AG04450 (cell line): ENCODE results near the gene PIMREG. TPM values are rescaled to one million over a fixed set of nuclear protein-coding genes. Genes with fewer than 3 reads are reported as not detected.

Source experiments
- CTCF ChIA-PET: fragments of 300-600, 350-600 bp; formaldehyde crosslinking; extraction: SDS; loops from one replicate; lab custom pipeline; 2022; ENCODE audit warnings: antibody characterized with exemption, inconsistent platforms; lab: Charles Lee
- POLR2A ChIA-PET: fragments of 350-600 bp; formaldehyde crosslinking; extraction: SDS; loops from one replicate; lab custom pipeline; 2021; ENCODE audit warnings: antibody characterized with exemption, inconsistent platforms; lab: Yijun Ruan, JAX
- DNase-seq: peaks from one replicate; pipeline ENCODE4 v3.0.0-alpha.2; 2011; ENCODE audit warnings: low read depth, low spot score
- H3K27ac ChIP-seq: one replicate; pipeline ENCODE4 v1.5.1; 2012; ENCODE audit warnings: low read depth, low read length, control low read depth
- H3K27me3 ChIP-seq: one replicate; pipeline ENCODE4 v1.6.0; 2012; ENCODE audit warnings: low read length; ENCODE audit not compliant: control insufficient read depth, insufficient read depth
- H3K4me3 ChIP-seq: 2 replicates; pipeline ENCODE4 v1.5.1; 2011; ENCODE audit warnings: mild to moderate bottlenecking, low read depth, low read length, control low read depth
- H3K9me3 ChIP-seq: 2 replicates; pipeline ENCODE4 v1.5.1; 2012; ENCODE audit warnings: low read length; ENCODE audit not compliant: control insufficient read depth, insufficient read depth
- polyA plus RNA-seq: library from polyadenylated mRNA; depleted of rRNA; stranded (reverse); fragments of >200 nt; gene quantifications from 2 replicates; pipeline ENCODE4 v1.2.3, GENCODE V29; 2011
- TF ChIP-seq, protein P1 (sequence below): IDR thresholded peaks from 2 replicates; pipeline ENCODE4 v1.5.1; 2011; ENCODE audit warnings: low read depth, low read length, control low read depth, inconsistent platforms

Gene PIMREG
- polyA plus RNA-seq, 1 experiment, result 7.0 TPM

DNA sequence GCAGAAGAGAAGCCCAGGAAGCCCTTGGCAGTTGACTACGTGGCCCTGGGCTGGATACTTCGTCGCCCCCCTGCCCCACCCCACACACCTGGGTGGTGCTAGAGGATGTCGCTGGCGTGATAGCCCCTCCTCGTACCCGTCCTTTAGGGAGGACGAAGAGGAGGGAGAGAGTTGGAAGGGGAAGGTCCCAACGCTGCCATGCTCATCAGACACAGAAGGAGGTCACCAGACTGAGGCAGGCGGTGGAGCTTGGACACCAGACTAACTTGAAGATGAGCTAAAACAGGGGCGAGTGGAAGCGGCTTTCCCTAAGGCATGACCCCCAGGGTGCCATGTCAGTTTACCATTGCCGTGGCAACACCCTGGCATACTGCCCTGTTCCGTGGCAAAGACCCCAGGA, 20.3 kb upstream of the PIMREG start:
- Histone ChIP-seq H3K9me3 (no peaks in the 10 kb centered on the region), H3K27me3 (peaks cover 12% of the 10 kb centered on the region), H3K27ac (no peak overlapping the region), H3K4me3 (no peak overlapping the region)
- DNase-seq, result no peak
- CTCF ChIA-PET, result interaction anchor here (0.6 to 6.7 kb wide), 6 partner anchors 9 to 838 kb away, joined by 3 to 90 read pairs (median 6); no protein-coding TSS in a partner anchor
- TF ChIP-seq, protein P1, sequence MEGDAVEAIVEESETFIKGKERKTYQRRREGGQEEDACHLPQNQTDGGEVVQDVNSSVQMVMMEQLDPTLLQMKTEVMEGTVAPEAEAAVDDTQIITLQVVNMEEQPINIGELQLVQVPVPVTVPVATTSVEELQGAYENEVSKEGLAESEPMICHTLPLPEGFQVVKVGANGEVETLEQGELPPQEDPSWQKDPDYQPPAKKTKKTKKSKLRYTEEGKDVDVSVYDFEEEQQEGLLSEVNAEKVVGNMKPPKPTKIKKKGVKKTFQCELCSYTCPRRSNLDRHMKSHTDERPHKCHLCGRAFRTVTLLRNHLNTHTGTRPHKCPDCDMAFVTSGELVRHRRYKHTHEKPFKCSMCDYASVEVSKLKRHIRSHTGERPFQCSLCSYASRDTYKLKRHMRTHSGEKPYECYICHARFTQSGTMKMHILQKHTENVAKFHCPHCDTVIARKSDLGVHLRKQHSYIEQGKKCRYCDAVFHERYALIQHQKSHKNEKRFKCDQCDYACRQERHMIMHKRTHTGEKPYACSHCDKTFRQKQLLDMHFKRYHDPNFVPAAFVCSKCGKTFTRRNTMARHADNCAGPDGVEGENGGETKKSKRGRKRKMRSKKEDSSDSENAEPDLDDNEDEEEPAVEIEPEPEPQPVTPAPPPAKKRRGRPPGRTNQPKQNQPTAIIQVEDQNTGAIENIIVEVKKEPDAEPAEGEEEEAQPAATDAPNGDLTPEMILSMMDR, result no peak
- POLR2A ChIA-PET, result no interaction called here

DNA sequence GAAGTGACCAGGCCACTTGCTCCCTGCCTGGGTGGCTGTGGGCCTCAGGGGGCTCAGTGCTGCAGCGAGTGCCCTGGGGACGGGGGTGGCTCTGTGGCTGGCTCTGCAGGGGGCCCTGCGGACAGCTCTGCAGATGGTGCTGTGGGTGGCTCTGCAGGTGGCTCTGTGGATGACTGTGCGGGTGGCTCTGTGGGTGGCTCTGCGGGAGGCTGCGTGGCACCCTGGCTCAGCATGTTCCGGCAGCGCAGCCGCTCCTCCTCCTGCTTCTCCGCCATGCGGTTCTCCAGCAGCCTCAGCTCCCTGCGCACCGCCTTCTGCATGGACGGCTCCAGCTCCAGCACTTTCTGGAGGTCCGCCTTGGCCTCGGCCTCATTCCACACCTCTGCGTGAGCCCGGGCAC, 18.8 kb upstream of the PIMREG start:
- Histone ChIP-seq H3K27me3 (peaks cover 6% of the 10 kb centered on the region), H3K4me3 (no peak overlapping the region), H3K9me3 (no peaks in the 10 kb centered on the region), H3K27ac (no peak overlapping the region)
- no peak for DNase-seq
- POLR2A ChIA-PET, result no interaction called here
- CTCF ChIA-PET, result interaction anchor here (0.8 to 6.7 kb wide), 4 partner anchors 11 to 837 kb away, joined by 3 to 90 read pairs (median 20); no protein-coding TSS in a partner anchor
- TF ChIP-seq, protein P1, result no peak

DNA sequence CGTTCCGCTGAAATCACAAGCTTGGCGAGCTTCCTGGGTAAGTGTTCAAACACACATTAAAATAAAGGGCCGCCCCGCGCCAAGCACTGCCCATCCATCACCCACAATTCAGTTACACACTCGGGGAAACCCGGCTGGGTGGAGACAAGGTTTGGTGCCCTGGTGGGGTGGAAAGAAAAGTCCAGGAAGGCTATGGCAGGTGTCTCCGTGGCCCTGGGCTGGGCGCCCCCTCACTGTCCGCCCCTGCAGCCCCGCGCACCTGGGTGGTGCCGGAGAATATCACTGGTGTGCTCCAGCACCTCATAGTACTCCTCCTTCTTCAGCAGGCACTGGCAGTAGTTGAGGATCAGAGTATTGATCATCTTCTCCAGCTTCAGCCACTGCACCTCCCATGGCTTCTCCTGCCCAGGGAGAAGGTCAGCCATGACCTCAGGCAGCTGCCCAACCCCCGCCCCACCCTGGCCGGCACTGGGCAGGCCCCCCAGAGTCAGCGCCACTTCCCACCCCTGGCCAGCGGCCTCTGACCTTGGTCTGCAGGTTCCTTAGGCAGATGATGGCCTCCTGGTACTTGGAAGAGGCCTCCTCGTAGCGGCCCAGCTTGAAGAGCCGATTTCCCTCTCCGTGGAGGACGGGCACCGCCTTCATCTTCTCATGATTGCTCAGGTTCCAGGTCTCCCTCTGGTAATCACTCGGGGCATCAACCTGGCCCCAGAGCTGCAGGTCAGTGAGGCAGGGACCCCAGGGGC, 17.7 kb upstream of the PIMREG start:
- TF ChIP-seq, protein P1, result no peak
- POLR2A ChIA-PET, result no interaction called here
- CTCF ChIA-PET, result interaction anchor here (1.8 to 2.5 kb wide), 2 partner anchors 10 to 834 kb away, joined by 7 to 10 read pairs; no protein-coding TSS in a partner anchor

DNA sequence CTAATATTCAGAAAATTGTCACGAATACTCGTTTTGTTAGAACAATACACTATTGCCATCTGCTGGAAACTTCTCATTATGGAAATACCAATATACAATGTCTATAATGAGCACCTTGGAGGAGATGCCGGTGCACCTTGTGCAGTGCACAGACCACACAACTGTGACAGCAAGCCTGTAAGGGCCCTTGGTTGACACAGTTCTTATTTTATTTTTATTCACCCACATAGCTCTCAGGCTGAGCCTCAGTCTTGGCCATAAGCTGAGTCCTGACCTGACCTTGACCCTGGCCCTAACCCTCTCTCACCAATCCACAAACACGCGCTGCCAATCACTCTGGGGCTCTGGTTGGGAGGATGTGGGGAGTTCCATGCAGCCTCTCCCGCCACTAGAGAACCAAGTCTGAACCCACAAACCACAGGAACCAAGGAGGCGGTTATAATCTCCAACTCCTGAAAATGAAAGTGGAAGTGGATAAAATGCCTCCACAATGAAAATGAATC, 16.9 kb upstream of the PIMREG start:
- Histone ChIP-seq H3K4me3 (peak overlapping the region; percentile 20), H3K27ac (no peak overlapping the region), H3K27me3 (peaks cover 6% of the 10 kb centered on the region), H3K9me3 (peaks cover 6% of the 10 kb centered on the region; the same call in 1 of the 2 replicates)
- ChIA-PET CTCF (interaction anchor here (1.8 kb wide), 1 partner anchor 835 kb away, joined by 10 read pairs; no protein-coding TSS in a partner anchor), POLR2A (no interaction called here)
- TF ChIP-seq, protein P1, result no peak
- DNase-seq, result no peak

More for the DNA sequence above, 17.7 kb upstream of the PIMREG start:
- Histone ChIP-seq H3K4me3 (no peak overlapping the region), H3K9me3 (peaks cover 6% of the 10 kb centered on the region; the same call in 1 of the 2 replicates), H3K27me3 (peaks cover 6% of the 10 kb centered on the region), H3K27ac (no peak overlapping the region)
- DNase-seq, result no peak
